NCI-H2227 treated with DMSO at 0.1 percent for 48 hours (cell line): Measurements from ENCODE around the gene ALDH1A3.

Experiments
- DNase-seq: peaks from one replicate; lab custom pipeline; 2025; lab: John Stamatoyannopoulos, UW

The ALDH1A3 gene

DNA sequence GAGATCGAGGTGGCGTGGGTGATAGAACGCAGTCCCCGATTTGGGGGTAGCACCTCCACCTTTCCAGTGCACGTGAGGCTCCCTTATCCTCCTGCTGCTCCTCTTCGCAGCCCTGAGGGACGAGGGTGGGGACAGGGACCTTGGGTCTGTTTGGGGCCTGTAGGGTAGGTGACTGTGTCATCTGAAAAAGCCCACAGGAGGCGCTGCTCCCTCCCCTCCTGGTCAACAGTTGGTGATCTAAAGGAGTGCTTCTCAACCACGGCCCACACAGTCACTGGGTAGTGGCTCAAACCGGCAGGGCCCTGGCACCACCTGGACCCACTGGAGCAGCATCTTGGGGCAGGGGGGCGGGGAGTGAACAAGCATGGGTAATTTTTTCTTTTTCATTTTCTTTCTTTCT is 46.6 kb downstream of the ALDH1A3 start:
- no peak for DNase-seq

DNA sequence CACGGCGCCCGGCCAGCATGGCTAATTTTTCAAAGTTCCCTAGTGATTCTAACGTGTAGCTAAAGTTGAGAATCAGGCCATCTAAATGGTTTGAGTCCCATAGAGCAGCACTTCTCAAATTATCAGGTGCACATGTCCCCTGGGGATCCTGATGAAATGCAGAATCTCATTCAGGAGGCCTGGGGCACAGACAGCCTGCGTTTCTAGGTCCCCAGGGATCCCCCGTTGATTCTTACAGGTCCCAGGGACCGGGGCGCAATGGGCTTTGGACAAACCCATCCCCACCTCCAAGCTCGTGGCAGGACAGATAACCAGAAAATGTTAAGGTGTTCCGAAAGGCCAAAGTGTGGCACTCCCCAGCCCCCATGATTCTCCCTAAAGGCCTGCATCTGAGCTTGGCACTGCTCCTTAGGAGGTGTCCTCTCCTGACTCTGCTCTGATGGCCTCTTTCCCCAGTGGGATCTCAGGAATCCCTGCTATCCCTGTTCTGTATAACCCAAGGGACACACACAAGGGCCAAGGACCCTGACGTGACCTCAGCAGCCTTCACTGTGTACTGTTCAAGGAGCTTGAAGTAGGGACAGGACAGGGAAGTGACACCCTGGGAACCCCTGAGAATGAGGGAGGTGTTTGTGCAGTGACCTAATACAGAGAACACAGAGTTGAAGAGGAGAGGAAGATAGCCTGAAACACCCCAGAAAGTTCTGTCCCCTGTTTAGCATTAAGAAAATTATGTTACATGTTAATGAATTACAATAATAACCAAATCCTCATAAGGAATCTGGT is 47.5 kb downstream of the ALDH1A3 start:
- DNase-seq: no peak

DNA sequence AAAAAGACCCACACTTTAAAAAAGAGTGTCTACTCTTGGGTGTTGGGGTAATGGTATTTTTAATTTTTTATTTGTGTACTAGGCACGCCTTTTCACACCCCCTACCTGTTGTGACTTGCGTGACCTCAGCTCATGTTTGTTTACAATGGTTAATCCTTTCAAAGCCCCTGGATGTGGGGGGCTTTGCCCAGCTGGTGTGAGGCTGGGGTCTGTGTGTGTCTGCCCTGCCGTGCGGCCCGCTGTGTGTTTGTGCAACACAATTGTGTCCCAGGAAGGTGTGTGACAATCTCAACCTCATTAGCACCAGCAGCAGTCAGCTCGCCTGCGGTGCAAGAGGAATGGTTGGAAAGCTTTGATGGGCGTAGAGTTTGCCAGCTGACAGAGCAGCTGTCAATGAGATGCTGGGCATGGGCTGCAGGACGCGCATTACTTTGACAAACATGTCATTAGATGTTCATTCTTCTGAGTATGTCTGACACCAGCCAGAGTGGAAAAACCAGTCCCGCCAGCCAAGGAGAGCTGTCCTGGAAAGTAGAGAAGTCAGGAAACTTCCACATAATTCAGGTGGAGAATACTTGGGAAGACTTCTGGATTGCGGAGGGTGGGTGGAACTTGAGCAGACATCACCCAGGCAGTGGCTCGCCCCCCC is 49.1 kb downstream of the ALDH1A3 start:
- DNase-seq: no peak

DNA sequence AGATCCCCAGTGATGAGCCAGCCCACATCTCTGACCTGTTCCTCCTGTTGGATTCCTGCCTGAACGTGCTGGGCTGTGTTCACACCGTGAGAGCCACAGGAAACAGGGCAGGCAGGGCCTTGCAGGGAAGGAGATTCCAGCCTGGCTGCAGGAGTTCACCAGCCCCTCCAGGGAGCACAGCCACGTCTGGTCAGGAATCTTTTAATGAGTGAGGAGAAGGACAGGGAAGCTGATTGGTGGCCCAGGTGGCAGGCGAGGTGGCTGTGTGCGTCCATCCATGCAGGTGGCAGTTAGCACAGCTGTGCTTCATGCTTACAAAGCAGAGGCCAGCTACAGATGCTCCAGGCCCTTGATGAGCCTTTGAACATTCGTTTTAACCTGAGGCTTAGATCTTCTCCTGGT is 50.0 kb downstream of the ALDH1A3 start:
- no peak for DNase-seq

DNA sequence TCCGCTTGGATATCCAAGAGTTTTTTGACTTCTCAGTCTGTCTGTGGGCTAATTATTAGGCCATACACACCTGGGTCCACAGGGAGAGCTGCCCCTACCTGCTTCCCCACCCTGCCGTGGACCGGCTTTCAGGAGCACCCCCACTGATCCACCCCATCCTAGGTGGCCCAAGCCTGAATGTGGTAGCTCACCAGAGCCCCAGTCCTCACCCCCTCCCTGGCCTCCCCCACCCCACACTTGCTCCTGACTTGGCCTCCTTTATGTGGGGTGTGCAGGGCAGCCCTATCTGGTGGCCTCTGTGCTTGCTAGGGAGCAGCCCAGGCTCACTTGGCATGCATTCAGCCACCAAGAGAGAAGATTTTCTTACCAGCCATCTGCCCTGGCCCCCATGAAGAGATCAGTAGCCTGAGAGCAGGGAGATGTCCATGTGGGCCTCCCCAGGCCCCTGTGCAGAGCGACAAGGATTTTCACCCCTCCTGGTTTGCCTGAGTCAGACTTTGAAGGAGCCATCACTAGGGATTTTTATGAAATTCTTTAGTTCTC is 50.7 kb downstream of the ALDH1A3 start:
- DNase-seq: no peak

DNA sequence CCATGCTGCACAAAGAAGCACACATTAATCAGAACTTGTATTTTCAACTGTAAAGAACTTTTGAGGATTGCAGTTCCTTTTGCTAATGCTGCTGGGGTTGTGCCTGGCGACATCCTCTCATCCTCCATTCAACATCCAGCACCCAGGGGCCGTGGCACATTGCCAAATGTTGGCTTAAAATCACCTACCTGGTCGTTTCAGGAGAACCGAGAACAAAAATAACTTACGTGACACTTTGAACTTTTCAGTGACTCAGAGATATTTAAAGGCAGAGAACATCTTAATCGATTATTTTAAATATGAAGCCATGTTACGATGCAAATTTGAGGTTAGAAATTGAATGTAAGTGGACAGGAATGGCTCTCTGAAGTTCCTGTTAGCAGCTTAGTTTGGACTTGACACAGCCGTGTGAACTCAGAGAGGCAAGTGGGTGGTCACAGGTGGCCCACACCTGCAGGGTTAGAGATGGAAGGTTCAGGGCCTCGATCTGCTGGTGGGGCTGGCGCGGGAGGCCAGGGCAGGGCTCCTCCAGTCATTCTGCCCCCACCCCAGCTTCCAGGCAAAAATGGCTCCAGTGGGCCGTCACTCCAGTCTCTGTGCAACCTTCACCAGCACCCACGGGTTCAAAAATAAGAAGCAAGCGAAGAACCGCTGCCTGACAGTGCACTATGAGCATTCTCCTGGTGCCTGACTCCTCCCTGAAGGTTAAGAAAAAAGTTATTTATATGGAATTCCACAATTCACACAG is 51.7 kb downstream of the ALDH1A3 start:
- no peak for DNase-seq

DNA sequence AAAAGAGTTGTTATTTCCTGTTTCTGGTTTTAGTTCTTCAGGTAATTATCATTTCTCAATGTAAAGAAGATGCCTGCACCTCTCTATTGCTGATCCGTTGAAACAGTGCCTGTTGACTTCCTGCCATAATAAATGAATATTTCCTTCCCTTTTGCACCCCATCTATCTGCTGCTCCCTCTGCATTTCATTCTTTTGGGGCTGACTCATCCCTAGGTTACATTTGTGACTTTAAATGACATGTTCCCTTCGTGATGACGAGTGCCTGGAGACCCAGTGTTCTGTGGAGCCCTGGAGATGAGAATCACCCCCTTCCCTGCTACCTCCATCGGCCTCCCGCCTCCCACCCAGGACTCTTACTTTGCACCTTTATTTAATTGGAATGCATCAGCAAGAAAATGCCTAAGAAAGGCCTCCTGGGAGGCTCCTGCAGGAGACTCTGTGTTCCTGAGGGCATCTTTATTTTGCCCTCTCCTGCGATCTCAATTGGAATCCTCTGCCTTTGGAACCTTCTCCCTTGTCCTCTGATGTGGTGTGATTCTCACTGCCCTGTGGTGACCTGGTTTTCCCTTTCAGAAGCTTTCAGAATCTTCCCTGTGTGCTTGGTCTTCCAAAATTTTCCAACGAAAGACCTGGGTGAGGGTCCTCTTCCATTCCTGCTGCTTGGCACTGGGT is 53.2 kb downstream of the ALDH1A3 start:
- DNase-seq: no peak

DNA sequence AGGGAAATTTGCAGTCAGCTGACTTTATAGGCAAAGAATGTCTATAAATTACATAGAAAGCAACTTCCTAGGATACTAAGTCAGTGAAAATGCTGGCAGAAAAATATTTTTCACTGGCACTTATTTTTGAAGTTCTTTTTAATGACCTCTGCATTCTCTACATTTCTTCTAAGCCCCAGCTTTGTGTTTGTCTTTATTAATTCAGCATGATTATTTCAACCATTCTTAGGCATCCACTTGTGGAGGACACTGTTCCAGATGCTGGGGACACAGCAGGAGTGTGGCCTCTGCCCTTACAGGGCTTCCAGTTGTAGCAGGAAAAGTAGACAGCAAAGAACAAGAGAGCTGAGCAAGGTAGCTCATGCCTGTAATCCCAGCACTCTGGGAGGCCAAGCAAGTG is 54.5 kb downstream of the ALDH1A3 start:
- DNase-seq: no peak

DNA sequence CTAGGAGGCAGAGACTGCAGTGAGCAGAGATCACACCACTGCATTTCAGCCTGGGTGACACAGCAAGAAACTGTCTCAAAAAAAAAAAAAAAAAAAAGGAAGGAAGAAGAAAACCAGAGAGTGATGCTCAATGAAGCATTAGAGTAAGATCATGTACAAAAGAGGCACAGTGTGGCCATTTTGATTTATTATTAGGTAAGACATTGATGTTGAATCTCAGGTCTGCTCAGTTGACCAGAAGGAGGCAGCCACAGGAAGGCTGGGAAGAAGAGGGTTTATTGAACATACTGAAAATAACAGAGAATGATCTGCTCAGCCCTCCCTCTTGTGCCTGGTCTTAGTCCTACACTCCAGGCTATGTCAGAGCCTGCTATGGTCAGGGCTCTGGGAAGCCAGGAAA is 55.1 kb downstream of the ALDH1A3 start:
- no peak for DNase-seq

DNA sequence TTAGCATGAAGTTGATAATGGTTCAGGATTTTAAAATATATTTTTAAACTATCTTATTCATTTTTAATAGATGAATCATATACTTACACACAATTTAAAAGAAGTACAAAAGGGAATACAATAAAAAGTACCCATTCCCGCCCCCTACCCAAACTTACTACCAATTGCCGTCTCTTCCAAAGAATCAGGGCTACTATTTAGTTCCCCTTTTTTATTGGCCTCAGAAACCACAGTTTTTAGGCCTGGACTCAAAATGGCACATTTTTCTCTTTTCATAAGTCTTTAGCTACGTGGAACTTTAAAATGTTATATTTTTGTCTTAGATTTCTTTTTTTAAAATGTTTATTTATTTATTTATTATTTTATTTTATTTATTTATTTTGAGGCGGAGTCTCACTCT is 57.5 kb downstream of the ALDH1A3 start:
- DNase-seq: no peak

DNA sequence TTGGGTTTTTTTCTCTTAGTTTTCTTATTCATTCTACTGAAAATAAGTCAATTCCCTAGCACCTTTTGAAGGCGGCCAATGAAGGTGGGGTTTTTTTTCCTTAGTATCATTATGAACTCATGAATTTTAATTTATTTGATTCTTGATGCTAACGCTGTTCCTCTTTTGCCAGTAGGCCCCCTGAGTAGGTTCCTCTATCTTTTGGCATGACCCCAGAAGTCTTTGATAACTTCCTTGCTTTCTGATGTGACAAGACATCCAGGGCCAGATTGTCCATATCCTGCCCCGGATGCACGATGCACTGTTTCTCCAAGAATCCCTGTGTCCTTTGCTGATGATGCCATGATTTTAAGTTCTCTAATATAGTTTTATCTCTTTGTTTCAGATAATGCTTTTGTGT is 60.2 kb downstream of the ALDH1A3 start:
- DNase-seq: no peak

DNA sequence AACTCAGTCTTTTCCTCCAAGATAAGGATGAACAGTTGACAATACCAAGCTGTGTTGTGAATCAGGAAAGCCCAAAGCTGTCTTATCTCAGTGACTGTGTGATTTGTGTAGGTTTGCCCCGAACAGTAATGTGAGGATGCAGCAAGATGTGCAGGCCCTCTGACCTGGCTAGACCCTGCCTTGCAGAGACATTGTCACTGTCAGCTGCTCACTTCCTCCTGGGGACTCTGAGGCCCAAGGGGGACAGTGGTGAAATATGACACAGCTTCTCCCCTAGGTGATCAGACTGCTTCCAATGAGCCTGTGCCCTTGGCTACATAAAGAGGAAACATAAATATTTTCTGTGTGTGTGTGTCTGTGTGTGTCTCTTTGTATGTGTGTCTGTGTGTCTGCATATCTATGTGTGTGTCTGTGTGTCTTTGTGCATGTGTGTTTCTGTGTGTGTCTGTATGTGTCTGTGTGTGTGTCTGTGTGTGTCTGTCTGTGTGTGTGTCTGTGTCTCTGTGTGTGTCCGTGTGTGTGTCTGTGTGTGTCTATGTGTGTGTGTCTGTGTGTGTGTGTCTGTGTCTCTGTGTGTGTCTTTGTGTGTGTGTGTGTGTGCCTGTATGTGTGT is 61.2 kb downstream of the ALDH1A3 start:
- no peak for DNase-seq

DNA sequence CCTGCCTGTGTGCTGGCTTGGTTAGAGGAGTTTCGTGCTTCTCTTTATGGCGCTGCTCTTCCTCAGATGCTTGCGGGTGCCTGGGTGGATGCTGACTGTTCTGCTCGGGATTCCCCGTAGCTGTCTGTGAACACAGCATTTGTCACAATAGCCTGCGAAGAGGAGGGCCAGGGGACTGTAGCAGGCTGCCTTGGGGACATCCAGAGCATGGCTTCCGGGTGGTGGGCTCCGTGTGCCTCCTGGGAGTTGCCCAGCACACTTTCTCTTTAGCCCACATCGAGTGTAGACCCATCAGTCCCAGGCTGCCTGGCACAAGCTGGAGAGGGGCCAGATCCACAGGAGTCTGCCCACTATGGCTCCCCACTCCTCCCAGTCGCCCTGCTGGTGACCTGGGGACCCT is 61.9 kb downstream of the ALDH1A3 start:
- DNase-seq: no peak

DNA sequence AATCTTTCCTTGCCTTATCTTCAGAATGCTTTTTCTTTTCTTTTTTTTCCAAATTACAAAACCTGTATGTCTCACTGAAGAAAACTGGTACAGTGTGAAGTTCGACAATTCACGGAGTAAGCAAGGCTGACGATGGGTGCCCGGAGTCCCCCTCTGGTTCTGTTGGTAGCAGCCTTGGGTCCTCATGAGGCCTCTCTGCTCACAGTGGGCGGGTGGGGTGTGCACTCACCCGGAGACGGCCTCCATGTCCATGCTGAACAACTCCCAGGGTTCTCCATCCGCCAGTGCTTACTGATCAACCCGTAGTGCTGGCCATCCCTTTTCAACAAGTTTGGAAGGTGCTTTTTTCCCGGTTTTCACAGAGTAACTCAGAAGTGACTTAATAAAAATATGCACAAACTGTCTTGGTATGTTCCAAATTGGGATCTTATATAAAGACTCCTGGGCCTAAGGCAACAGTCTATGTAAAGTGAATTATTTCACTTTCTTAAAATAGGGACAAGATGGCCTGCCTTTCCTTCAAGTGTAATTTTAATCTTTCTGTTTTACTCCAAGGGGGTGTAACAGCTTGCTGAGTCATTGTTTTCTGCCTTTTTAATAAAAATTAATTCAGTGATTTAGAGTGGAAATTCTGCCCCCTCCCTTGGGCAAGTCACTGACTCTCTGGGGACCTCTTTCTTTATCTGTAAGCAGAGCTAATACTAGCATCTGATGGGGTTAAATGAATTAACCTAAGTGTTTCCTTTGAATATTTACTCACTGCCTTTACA is 63.2 kb downstream of the ALDH1A3 start:
- no peak for DNase-seq

DNA sequence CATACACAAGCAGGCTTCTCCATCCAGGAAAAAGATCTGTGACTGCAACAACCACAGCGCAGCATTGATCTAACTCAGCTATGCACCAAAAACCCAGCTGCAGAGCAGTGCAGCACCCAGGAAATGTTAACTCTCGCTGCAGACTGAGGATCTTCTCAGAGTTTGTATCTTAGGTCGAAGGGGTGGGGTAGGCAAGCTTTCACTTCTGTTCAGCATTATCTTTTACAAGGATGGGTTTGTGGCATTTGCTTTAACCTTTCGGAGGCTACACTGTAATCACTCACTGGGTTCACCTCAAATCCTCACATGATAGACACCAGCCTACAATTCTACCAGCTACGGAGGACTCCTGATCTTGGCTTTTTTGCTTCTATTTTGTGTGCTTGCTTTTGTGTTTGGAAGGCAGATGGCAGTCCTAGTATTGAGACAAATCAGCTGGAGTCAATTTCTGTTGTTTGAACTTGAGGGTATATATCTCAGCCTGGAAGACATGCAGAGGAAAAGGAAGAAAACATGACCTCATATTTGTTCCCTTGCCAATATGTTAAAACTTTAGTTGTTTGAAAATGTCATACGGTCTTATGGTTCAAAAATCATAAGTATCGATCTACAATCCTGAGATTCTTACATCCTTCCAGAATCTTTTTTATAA is 64.7 kb downstream of the ALDH1A3 start:
- DNase-seq: no peak

DNA sequence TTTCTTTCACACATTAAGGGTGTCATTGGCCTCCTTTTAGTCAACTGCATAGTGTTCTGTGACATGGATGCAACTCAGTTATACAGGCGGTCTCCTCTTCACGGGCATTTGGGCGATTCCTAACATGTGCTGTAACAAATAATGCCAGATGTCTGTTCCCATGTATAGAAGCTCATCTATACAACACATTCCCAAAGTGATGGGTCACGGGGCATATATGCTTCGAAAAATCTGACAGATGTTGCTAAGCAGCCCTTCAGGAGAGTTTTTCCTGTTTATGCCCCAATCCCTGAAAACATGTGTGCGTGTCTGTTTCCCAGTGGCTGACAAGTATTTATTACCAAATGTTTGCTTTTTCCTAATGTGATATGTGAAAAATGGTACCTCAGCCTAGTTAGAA is 65.4 kb downstream of the ALDH1A3 start:
- DNase-seq: no peak

DNA sequence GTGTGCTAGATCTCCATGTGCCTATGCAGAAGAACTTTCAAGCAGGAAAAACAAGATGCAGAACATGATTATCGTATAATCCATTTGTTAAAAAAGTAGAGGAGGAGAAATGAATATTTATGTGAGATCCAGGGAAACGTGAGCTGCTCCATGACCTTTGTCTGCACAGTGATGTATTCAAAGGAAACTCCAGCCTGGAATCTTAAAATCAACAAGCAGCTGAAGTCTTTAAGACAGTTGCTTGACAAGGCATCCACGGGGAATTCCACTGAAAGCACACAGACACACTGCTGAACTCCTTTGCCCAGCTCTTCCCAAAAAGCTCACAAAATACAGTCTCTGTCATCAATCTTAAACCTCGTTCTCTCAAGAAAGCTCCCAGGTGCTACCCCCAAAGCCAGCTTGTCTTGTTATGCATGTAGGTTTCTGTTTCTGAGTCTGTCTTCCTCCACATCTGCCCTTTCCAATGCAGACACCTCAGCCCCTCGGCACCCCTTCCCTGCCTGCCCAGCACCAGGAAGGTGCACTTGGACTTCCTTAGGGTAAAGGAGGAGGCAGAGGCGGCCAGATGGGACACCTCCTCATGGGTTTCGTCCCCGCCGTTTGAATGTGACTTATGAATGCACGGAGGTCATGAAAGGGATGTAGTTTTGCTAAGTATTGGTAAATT is 68.3 kb downstream of the ALDH1A3 start:
- DNase-seq: no peak

DNA sequence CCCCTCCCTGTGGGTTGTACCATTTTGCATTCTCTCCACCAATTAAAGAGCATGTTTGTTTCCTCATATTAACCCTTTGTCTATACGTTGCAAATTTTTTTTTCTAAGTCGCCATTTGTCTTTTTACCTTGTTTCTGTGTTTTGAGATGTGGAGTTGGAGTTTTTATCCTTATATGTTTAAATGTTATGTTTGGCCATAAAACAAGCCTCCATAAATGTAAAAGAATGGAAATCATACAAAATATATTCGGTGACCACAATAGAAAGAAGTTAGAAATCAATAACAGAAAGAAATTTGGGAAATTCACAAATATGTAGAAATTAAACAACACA is 68.8 kb downstream of the ALDH1A3 start:
- no peak for DNase-seq

DNA sequence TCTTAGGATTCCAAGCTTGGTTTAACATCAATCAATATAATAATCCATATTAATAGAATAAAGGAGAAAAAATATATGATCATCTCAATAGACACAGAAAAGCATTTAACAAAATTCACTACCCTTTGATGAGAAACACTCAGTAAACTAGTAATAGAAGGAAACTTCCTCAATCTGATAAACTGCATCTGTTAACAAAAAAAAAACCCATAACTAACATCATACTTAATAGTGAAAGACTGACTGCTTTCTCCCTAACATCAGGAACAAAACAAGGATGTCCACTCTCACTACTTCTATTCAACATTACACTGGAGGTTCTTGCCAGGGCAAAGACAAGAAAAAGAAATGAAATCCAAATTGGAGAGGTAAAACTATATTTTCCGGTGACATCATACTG is 70.1 kb downstream of the ALDH1A3 start:
- DNase-seq: no peak

DNA sequence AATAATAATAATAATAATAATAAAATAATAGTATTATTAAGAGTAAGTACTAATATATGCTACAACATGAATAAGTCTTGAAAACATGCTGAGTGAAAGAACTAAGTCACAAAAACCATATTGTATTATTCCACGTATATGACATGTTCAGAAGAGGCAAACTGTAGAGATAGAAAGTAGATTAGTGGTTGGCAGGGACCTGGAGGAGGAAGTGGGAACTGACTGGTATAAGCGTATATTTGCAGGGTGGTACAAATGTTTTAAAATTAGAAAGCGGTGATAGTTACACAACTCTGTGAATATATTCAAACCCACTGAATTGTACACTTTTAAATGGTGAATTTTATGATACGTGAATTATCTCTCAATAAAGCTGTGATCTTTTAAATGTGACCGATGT is 72.3 kb downstream of the ALDH1A3 start:
- no peak for DNase-seq
